ENCODE measurements around the gene RASA4. TPM values are rescaled to one million over a fixed set of nuclear protein-coding genes. Genes with fewer than 3 reads are reported as not detected.

The RASA4 gene
- total RNA-seq, 1 donor from 2014 or later: 16.6 TPM

Other genes with a start within 250 kb of the RASA4 start
- 9.8 TPM for gene PRKRIP1, start 220.4 kb downstream of the RASA4 start, total RNA-seq
- gene ORAI2, start 183.2 kb downstream of the RASA4 start, total RNA-seq: 4.3 TPM
- 5.3 TPM for gene ALKBH4, start 151.9 kb downstream of the RASA4 start, total RNA-seq
- gene LRWD1, start 151.8 kb downstream of the RASA4 start, total RNA-seq: 9.7 TPM
- 51.3 TPM for gene POLR2J, start 137.8 kb downstream of the RASA4 start, total RNA-seq
- 9.3 TPM for gene RASA4B, start 99.0 kb downstream of the RASA4 start, total RNA-seq
- 4.4 TPM for gene UPK3BL2, start 73.1 kb downstream of the RASA4 start, total RNA-seq
- gene SPDYE2, start 65.5 kb downstream of the RASA4 start, total RNA-seq: not detected
- gene POLR2J3, start 44.2 kb downstream of the RASA4 start, total RNA-seq: 12.0 TPM
- gene UPK3BL1, start 26.0 kb upstream of the RASA4 start, total RNA-seq: 12.2 TPM
- not detected for gene SPDYE2B, start 33.6 kb upstream of the RASA4 start, total RNA-seq
- gene POLR2J2, start 54.9 kb upstream of the RASA4 start, total RNA-seq: 1.7 TPM
- gene FAM185A, start 132.2 kb upstream of the RASA4 start, total RNA-seq: 8.5 TPM

All from Right ventricle myocardium superior (tissue), 1 donor.